ENCODE measurements around the gene ETS2.

- TF ChIP-seq EGR1 (IDR thresholded peaks at IDR 0.05; ENCODE audit: borderline replicate concordance in 1 of 2, low read depth in 2 of 2, low read length in 2 of 2) (no peak), ZNF207 (IDR thresholded peaks at IDR 0.05; ENCODE audit: borderline replicate concordance) (no peak), SMC3 (IDR thresholded peaks at IDR 0.05; ENCODE audit: borderline replicate concordance, low read length) (no peak), SREBF1 (IDR thresholded peaks at IDR 0.05; ENCODE audit: low read length) (no peak), PAX5 (IDR thresholded peaks at IDR 0.05; ENCODE audit: borderline replicate concordance, low read depth, low read length) (no peak), STAT1 (conservative IDR thresholded peaks at IDR 0.05) (no peak), YY1 (IDR thresholded peaks at IDR 0.05; ENCODE audit: low read depth, low read length) (no peak)
These were observed 25.2 kb downstream of the ETS2 start for GRCh38 chr21:38830671-38831525.
